ENCODE results near the gene KCNQ1.

KCNQ1 gene

DNA sequence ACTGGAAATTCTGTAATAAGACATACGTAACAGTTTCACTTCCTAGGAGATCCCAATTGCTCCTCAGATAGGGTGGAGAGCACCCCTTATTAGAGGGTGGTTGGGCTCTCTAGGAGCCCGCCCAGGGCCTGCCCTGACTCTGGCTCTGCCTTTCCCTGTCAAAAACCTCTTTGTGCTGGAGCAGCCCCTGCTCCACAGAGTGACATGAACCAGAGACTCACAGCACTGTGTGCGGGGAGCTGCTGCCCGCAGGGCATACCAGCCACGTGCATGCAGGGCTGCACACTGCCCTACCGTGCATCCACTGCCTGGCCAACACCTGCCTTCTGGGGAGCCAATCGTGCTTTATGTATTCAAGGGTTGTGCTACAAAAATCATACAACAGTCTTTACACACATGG, 230.7 kb downstream of the KCNQ1 start:
- TF ChIP-seq, protein P1, sequence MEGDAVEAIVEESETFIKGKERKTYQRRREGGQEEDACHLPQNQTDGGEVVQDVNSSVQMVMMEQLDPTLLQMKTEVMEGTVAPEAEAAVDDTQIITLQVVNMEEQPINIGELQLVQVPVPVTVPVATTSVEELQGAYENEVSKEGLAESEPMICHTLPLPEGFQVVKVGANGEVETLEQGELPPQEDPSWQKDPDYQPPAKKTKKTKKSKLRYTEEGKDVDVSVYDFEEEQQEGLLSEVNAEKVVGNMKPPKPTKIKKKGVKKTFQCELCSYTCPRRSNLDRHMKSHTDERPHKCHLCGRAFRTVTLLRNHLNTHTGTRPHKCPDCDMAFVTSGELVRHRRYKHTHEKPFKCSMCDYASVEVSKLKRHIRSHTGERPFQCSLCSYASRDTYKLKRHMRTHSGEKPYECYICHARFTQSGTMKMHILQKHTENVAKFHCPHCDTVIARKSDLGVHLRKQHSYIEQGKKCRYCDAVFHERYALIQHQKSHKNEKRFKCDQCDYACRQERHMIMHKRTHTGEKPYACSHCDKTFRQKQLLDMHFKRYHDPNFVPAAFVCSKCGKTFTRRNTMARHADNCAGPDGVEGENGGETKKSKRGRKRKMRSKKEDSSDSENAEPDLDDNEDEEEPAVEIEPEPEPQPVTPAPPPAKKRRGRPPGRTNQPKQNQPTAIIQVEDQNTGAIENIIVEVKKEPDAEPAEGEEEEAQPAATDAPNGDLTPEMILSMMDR (conservative IDR thresholded peaks at IDR 0.05): no peak

DNA sequence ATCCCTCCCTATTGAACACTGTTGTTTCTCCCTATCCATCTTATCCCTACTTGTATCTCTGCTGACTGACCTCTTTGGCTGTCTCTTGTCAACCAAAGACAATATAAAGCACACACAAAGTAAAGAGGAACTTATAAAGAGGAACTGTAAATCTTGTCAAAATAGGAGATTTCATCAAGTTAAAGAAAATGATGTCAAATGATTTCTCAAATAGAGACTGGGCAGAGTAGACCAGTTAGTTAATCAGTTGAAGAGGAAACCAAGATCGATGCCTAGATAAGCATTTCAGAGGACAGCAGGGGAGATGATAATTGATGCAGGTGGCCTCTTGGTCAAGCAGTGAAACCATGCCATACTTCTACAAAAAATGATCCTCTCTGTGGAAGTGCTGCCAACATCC, 232.3 kb downstream of the KCNQ1 start:
- H3K27ac ChIP-seq: no peak overlapping the region
- TF ChIP-seq, protein P1 (conservative IDR thresholded peaks at IDR 0.05): no peak

More for the DNA sequence above, 230.7 kb downstream of the KCNQ1 start:
- H3K27ac ChIP-seq: no peak overlapping the region

DNA sequence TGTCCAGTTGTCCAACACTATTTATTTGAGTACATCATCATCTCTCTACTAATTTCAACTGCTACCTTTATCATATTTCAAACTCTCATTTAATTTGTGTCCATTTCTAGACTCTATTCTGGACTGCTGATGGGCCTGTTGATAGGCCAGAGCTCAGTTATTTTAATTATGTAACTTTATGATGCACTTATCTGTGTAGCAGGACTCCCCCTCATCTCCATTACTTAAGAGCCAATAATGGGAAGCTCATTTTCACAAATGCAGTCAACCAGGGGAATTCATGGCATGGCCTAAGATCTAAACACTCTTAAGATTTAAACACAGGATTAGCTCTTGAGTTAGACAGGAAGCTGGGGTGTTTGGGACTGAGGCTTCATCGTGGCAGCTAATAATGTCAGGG, 233.6 kb downstream of the KCNQ1 start:
- no peak overlapping the region for H3K27ac ChIP-seq

DNA sequence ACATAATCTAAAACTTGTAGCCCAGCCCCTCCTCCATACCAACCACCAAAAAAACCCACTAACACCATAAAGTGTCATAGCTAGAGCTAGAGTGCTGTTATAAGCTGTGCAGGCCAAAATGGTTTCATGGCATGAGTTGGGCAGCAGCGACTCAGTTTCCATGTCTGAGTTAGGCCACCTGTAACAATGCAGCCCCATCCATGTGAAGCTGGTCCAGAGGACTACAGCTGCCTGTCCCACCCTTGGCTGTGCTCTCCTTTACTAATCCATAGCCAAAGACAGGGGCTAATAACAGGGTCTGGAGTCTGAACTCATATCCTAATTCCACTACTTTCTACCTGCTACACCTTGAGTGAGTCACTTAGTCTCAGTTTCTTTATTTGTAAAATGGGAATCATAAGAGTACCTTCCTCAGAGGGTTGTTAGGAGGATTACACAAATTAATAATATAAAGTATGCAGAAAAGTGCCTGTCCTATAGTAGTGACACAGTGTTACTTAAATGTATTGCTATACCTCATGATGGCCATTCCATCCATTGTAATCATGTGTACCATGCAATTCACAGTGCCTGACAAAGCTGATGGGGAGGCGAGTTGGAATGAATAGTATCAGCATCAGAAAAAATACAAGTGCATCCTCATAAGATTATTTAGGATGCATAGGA, 234.3 kb downstream of the KCNQ1 start:
- no peak overlapping the region for H3K27ac ChIP-seq
- TF ChIP-seq, protein P1 (conservative IDR thresholded peaks at IDR 0.05): no peak

More for the DNA sequence above, 233.6 kb downstream of the KCNQ1 start:
- TF ChIP-seq, protein P1 (conservative IDR thresholded peaks at IDR 0.05): no peak

DNA sequence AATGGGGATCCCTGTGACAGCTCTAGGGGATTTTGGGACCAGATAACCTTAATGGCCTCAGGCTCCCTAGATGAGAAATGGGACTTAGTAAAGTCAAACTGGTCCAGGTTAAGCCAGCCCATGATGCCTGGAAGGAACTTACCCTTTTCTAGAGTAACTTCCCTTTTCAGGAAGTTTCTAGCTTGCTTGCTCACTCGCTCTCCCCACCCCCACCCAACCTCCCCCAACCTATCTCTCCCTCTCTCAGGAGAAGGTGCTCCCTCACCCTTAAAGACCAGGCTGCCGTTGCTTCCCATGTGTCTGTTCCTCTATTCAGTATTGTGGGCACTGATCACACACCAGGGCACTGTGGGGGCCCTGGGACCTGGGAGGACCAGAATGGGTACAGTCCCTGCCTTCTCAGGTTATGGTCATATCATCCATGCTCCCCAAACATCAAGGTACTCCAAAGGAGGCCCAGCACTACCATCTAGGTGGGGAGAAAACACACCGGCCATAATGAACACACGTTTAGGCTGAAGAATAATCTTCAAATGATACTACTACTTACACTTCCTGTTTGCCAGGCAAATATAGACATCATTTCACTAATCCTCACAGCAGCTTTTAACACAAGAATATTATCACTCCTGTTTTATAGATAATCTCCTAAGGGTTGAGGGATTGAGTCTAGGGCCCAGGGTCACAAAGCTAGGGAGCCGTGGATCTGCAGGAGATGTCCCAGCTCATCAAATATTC, 236.8 kb downstream of the KCNQ1 start:
- no peak overlapping the region for H3K27ac ChIP-seq
- TF ChIP-seq, protein P1 (conservative IDR thresholded peaks at IDR 0.05): no peak

DNA sequence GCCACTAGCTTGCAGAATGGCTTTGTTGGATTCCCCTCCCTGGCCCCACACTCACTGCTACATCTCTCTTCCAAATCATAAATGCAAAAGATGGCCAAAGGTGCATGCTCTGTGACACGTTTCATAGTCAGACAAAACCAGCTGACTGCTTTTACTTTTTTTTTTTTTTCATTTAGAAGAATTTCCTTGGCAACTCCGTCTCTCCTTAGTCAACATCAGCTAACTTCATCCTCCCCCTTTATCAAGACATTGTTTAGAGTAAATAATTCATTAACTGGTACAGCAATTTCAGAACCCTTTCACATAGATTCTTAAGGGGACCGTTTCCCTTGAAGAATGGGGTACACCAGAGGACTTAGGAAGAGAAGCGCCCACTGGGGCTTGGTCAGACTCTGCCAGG, 239.0 kb downstream of the KCNQ1 start:
- TF ChIP-seq, protein P1 (conservative IDR thresholded peaks at IDR 0.05): no peak
- H3K27ac ChIP-seq: no peak overlapping the region

DNA sequence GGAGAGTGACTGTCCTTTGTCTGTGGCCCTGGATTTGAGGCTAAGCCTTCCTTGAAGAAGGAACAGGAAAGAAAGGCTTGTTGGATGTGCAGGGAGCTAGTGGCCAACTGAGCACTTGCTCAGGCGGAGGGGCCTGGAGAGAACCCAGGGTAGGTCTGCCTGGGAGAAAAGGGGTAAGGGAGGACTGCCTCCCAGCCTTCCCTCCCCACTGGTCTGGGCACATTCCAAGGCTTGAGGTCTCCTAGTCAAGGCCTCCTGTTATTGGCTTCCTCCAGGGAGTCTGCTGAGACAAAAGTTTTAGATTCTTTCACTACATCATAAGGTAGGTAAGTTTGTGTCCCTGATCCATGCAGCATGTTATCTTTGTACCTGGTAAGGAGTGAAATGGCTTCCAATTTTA, 239.8 kb downstream of the KCNQ1 start:
- TF ChIP-seq, protein P1 (conservative IDR thresholded peaks at IDR 0.05): no peak
- H3K27ac ChIP-seq: no peak overlapping the region

Measured in VCaP (cell line).